Neural cell (in vitro differentiated cells): ENCODE measurements around the gene TDRD12. TPM values are rescaled to one million over a fixed set of nuclear protein-coding genes. Genes with fewer than 3 reads are reported as not detected.

Experiments
- H2AFZ ChIP-seq: fragments of 200-600, 300-800 bp; sonication (generic), shearing (Covaris generic); 2 replicates; pipeline ENCODE4 v1.6.0; 2014; ENCODE audit warnings: low read depth, mild to moderate bottlenecking, antibody characterized with exemption, low read length, moderate library complexity
- H3F3A ChIP-seq: fragments of 200-600 bp; shearing (Covaris generic); 2 replicates; pipeline ENCODE4 v1.6.1; 2016; ENCODE audit warnings: mild to moderate bottlenecking, moderate library complexity, mixed read lengths, antibody characterized with exemption, low read length; ENCODE audit not compliant: insufficient read depth, poor library complexity, severe bottlenecking
- H3K27ac ChIP-seq: fragments of 200-600, 300-800 bp; sonication (generic), shearing (Covaris generic); 2 replicates; pipeline ENCODE4 v1.5.1; 2014; ENCODE audit warnings: mild to moderate bottlenecking, low read length, moderate library complexity
- H3K27me3 ChIP-seq: fragments of 300-800, 200-600 bp; sonication (generic), shearing (Covaris generic); 2 replicates; pipeline ENCODE4 v1.6.0; 2014; ENCODE audit warnings: mild to moderate bottlenecking, low read depth, low read length, moderate library complexity; ENCODE audit not compliant: insufficient read depth
- H3K36me3 ChIP-seq: fragments of 300-800, 200-600 bp; sonication (generic), shearing (Covaris generic); 2 replicates; pipeline ENCODE4 v1.5.1; 2014; ENCODE audit warnings: mild to moderate bottlenecking, antibody characterized with exemption, low read length, moderate library complexity; ENCODE audit not compliant: insufficient read depth
- H3K4me2 ChIP-seq: fragments of 300-800, 200-600 bp; sonication (generic), shearing (Covaris generic); 2 replicates; pipeline ENCODE4 v1.6.0; 2014; ENCODE audit warnings: mild to moderate bottlenecking, low read length
- H3K4me3 ChIP-seq: fragments of 300-800, 200-600 bp; sonication (generic), shearing (Covaris generic); 2 replicates; pipeline ENCODE4 v1.5.1; 2014; ENCODE audit warnings: mild to moderate bottlenecking, low read length, moderate library complexity
- H3K79me2 ChIP-seq: fragments of 200-600 bp; shearing (Covaris generic); replicated peaks from 2 replicates; pipeline ENCODE4 v1.6.0; 2014; ENCODE audit warnings: mild to moderate bottlenecking, low read length, moderate library complexity; ENCODE audit not compliant: insufficient read depth
- H3K9ac ChIP-seq: fragments of 300-800, 200-600 bp; sonication (generic), shearing (Covaris generic); 2 replicates; pipeline ENCODE4 v1.6.1; 2016; ENCODE audit warnings: mild to moderate bottlenecking, low read length, mixed read lengths
- H3K9me2 ChIP-seq: fragments of 200-600 bp; shearing (Covaris generic); 2 replicates; pipeline ENCODE4 v1.6.1; 2016; ENCODE audit warnings: mild to moderate bottlenecking, low read length, mixed read lengths; ENCODE audit not compliant: insufficient read depth
- H3K9me3 ChIP-seq: fragments of 200-600, 300-800 bp; sonication (generic), shearing (Covaris generic); 2 replicates; pipeline ENCODE4 v1.6.1; 2016; ENCODE audit warnings: mild to moderate bottlenecking, mixed run types, low read length, moderate library complexity, mixed read lengths
- H4K20me1 ChIP-seq: fragments of 200-600 bp; shearing (Covaris generic); 2 replicates; pipeline ENCODE4 v1.6.1; 2016; ENCODE audit warnings: mild to moderate bottlenecking, mixed run types; ENCODE audit not compliant: insufficient read depth
- EP300 ChIP-seq: fragments of 450-650 bp; conservative IDR thresholded peaks from 2 replicates; pipeline ENCODE4 v1.6.1; 2014; ENCODE audit warnings: antibody characterized with exemption, mild to moderate bottlenecking, moderate library complexity; ENCODE audit not compliant: poor library complexity, severe bottlenecking
- EZH2 ChIP-seq: fragments of 200-600, 300-800 bp; shearing (Covaris generic), sonication (generic); IDR thresholded peaks from 2 replicates; pipeline ENCODE4 v1.6.1; 2014; ENCODE audit warnings: antibody characterized with exemption, low read length, borderline replicate concordance, mild to moderate bottlenecking; ENCODE audit not compliant: insufficient read depth, poor library complexity, severe bottlenecking
- MXI1 ChIP-seq: fragments of 450-650 bp; conservative IDR thresholded peaks from 2 replicates; pipeline ENCODE4 v1.6.1; 2014; ENCODE audit warnings: antibody characterized with exemption, mild to moderate bottlenecking; ENCODE audit not compliant: poor library complexity, severe bottlenecking
- POLR2AphosphoS5 ChIP-seq: IDR thresholded peaks from 2 replicates; pipeline ENCODE4 v1.6.1; 2012
- RAD21 ChIP-seq: fragments of 450-650 bp; conservative IDR thresholded peaks from 2 replicates; pipeline ENCODE4 v1.6.1; 2014; ENCODE audit warnings: antibody characterized with exemption, mild to moderate bottlenecking, moderate library complexity
- SMC3 ChIP-seq: fragments of 450-650 bp; conservative IDR thresholded peaks from 2 replicates; pipeline ENCODE4 v1.6.1; 2014; ENCODE audit warnings: antibody characterized with exemption, mild to moderate bottlenecking, moderate library complexity; ENCODE audit not compliant: poor library complexity
- TAF1 ChIP-seq: IDR thresholded peaks from 2 replicates; pipeline ENCODE4 v1.6.1; 2012; ENCODE audit warnings: low read depth
- polyA plus RNA-seq: library from polyadenylated mRNA; depleted of rRNA; stranded (reverse); fragments of >200 nt; gene quantifications from 2 replicates; pipeline ENCODE4 v1.2.3, GENCODE V29; 2014
- TF ChIP-seq, protein P1 (sequence below): IDR thresholded peaks from 2 replicates; pipeline ENCODE4 v1.6.1; 2012; ENCODE audit warnings: borderline replicate concordance
- TF ChIP-seq, protein P2 (sequence below): fragments of 450-650 bp; IDR thresholded peaks from 2 replicates; pipeline ENCODE4 v1.5.1; 2014; ENCODE audit warnings: antibody characterized with exemption, mild to moderate bottlenecking, moderate library complexity; ENCODE audit not compliant: poor library complexity, severe bottlenecking

TDRD12 gene
- polyA plus RNA-seq, 1 donor from 2014 or later: 9.2 TPM

DNA sequence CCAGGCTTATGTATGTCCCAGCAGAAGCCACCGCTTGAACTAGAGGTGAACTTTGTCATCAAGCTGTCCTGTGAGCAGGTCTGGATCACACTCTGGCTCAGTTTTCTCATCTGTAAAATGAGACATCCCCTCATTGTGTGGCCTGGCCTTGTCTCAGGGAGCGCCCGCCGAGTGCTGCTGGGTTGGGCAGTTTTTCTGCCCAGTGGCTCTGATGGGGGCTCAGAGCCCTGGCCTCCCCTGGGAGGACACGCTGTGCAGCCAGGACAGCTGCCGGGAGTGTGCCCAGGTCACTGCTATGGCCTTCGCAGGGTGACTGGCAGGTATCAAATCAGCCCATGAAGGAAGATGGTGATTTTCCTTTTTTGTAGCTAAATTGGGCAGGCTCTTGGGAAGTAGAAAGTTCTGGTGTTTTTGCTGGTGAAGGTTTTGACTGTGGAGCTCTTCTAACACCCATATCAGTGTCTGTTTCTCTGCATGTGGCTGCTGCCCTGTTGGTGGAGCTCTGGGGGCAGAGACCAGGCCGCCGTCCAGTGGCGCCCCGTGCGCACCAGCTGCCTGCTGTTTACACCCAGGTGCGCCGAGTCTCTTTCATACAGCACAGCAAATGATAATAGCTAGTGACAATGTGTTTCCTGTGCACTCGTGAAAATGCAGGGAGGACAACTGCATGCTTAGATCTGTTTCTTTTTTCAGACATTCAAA is 109.2 kb downstream of the TDRD12 start:
- Histone ChIP-seq H3K4me2 (no peak overlapping the region), H3K9me3 (no peaks in the 10 kb centered on the region), H3K9ac (no peak overlapping the region), H2AFZ (no peak overlapping the region), H3K9me2 (no peaks in the 10 kb centered on the region), H3K27me3 (no peaks in the 10 kb centered on the region), H3F3A (no peaks in the 10 kb centered on the region), H3K36me3 (no peaks in the 10 kb centered on the region), H3K79me2 (no peaks in the 10 kb centered on the region), H4K20me1 (no peaks in the 10 kb centered on the region), H3K27ac (no peak overlapping the region), H3K4me3 (no peak overlapping the region)
- TF ChIP-seq EZH2 (no peak), RAD21 (no peak), SMC3 (no peak), POLR2AphosphoS5 (no peak), TAF1 (no peak), MXI1 (no peak), EP300 (no peak)
- TF ChIP-seq, protein P1, sequence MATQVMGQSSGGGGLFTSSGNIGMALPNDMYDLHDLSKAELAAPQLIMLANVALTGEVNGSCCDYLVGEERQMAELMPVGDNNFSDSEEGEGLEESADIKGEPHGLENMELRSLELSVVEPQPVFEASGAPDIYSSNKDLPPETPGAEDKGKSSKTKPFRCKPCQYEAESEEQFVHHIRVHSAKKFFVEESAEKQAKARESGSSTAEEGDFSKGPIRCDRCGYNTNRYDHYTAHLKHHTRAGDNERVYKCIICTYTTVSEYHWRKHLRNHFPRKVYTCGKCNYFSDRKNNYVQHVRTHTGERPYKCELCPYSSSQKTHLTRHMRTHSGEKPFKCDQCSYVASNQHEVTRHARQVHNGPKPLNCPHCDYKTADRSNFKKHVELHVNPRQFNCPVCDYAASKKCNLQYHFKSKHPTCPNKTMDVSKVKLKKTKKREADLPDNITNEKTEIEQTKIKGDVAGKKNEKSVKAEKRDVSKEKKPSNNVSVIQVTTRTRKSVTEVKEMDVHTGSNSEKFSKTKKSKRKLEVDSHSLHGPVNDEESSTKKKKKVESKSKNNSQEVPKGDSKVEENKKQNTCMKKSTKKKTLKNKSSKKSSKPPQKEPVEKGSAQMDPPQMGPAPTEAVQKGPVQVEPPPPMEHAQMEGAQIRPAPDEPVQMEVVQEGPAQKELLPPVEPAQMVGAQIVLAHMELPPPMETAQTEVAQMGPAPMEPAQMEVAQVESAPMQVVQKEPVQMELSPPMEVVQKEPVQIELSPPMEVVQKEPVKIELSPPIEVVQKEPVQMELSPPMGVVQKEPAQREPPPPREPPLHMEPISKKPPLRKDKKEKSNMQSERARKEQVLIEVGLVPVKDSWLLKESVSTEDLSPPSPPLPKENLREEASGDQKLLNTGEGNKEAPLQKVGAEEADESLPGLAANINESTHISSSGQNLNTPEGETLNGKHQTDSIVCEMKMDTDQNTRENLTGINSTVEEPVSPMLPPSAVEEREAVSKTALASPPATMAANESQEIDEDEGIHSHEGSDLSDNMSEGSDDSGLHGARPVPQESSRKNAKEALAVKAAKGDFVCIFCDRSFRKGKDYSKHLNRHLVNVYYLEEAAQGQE: no peak
- TF ChIP-seq, protein P2, sequence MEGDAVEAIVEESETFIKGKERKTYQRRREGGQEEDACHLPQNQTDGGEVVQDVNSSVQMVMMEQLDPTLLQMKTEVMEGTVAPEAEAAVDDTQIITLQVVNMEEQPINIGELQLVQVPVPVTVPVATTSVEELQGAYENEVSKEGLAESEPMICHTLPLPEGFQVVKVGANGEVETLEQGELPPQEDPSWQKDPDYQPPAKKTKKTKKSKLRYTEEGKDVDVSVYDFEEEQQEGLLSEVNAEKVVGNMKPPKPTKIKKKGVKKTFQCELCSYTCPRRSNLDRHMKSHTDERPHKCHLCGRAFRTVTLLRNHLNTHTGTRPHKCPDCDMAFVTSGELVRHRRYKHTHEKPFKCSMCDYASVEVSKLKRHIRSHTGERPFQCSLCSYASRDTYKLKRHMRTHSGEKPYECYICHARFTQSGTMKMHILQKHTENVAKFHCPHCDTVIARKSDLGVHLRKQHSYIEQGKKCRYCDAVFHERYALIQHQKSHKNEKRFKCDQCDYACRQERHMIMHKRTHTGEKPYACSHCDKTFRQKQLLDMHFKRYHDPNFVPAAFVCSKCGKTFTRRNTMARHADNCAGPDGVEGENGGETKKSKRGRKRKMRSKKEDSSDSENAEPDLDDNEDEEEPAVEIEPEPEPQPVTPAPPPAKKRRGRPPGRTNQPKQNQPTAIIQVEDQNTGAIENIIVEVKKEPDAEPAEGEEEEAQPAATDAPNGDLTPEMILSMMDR: no peak

DNA sequence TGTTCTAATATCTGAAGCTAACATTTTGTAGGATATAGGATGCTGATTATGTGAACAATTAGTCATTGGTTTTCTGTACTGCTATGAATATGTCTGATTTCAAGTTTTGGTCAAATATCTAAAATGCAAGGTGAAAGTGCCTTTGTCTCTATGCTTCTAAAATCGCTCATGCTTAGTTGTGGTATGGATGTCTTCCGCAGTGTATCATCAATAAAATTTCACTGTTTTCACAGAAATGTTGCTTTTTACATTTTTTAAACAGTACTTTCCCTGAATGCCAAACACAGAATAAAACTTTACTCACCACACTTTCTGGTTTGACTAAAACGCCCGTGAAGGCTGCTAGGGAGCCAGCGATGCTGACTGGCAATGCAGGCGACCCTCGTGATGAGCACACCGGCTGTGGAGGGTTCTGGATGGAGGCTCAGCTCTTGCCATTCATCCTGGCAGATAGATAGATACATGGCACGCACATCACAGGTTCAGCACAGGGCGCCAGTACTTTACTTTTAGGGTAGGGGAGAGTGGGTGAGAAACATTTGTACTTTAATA is 109.9 kb downstream of the TDRD12 start:
- H2AFZ ChIP-seq: no peak overlapping the region
- H3K9me2 ChIP-seq: no peaks in the 10 kb centered on the region
- H3K27ac ChIP-seq: no peak overlapping the region
- H3K36me3 ChIP-seq: no peaks in the 10 kb centered on the region
- no peak overlapping the region for H3K4me2 ChIP-seq
- H4K20me1 ChIP-seq: no peaks in the 10 kb centered on the region
- H3F3A ChIP-seq: no peaks in the 10 kb centered on the region
- H3K27me3 ChIP-seq: no peaks in the 10 kb centered on the region
- H3K9me3 ChIP-seq: no peaks in the 10 kb centered on the region
- no peaks in the 10 kb centered on the region for H3K79me2 ChIP-seq
- TF ChIP-seq RAD21: no peak
- no peak overlapping the region for H3K9ac ChIP-seq
- H3K4me3 ChIP-seq: no peak overlapping the region
